Measurements from ENCODE around the gene CCDC188. TPM values are rescaled to one million over a fixed set of nuclear protein-coding genes. Genes with fewer than 3 reads are reported as not detected.
"Not testable (repeated sequence)": the region's sequence is repeated elsewhere in the genome, so short reads cannot be mapped to it uniquely, and the experiment has no call there.

CCDC188 gene
- total RNA-seq, 2 donors from 2014 or later: 0.58 to 1.5 TPM

- ATAC-seq (peak; percentile 56), DNase-seq (no peak)
- intact Hi-C loops (cut with DNase I, micrococcal nuclease): no loop called here
These were observed 24.1 kb upstream of the CCDC188 start for GRCh38 chr22:20174785-20175596.

- no peak for DNase-seq
- no peak for ATAC-seq
- intact Hi-C loops (cut with DNase I, micrococcal nuclease): no loop called here
These were observed 22.9 kb upstream of the CCDC188 start for GRCh38 chr22:20173772-20174171.

GRCh38 chr22:20173246-20173645, 22.4 kb upstream of the CCDC188 start:
- DNase-seq (no peak), ATAC-seq (no peak)
- intact Hi-C loops (cut with DNase I, micrococcal nuclease): no loop called here

GRCh38 chr22:20172141-20172613, 21.3 kb upstream of the CCDC188 start:
- DNase-seq (no peak), ATAC-seq (no peak)
- intact Hi-C loops (cut with DNase I, micrococcal nuclease): no loop called here

- DNase-seq (no peak), ATAC-seq (no peak)
- intact Hi-C loops (cut with DNase I, micrococcal nuclease): no loop called here
These were observed 20.7 kb upstream of the CCDC188 start for GRCh38 chr22:20171288-20172140.

GRCh38 chr22:20170170-20170569, 19.3 kb upstream of the CCDC188 start:
- intact Hi-C loops (cut with DNase I, micrococcal nuclease): no loop called here
- ATAC-seq (no peak), DNase-seq (no peak)

GRCh38 chr22:20169253-20169822, 18.5 kb upstream of the CCDC188 start:
- DNase-seq (no peak), ATAC-seq (no peak)
- intact Hi-C loops (cut with DNase I, micrococcal nuclease): no loop called here

GRCh38 chr22:20167643-20168322, 16.9 kb upstream of the CCDC188 start:
- DNase-seq (no peak), ATAC-seq (no peak)
- intact Hi-C loops (cut with DNase I, micrococcal nuclease): no loop called here

- intact Hi-C loops (cut with DNase I, micrococcal nuclease): no loop called here
These were observed 15.8 kb upstream of the CCDC188 start for GRCh38 chr22:20166703-20167102.

GRCh38 chr22:20165913-20166312, 15.1 kb upstream of the CCDC188 start:
- DNase-seq (no peak), ATAC-seq (no peak)
- intact Hi-C loops (cut with DNase I, micrococcal nuclease): no loop called here

More at GRCh38 chr22:20166703-20167102, 15.8 kb upstream of the CCDC188 start:
- no peak for DNase-seq
- ATAC-seq: no peak

GRCh38 chr22:20165421-20165820, 14.6 kb upstream of the CCDC188 start:
- intact Hi-C loops (cut with DNase I, micrococcal nuclease): no loop called here
- no peak for DNase-seq
- no peak for ATAC-seq

- intact Hi-C loops (cut with DNase I, micrococcal nuclease): no loop called here
- no peak for DNase-seq
- no peak for ATAC-seq
These were observed 14.0 kb upstream of the CCDC188 start for GRCh38 chr22:20164863-20165262.

- intact Hi-C loops (cut with DNase I, micrococcal nuclease): no loop called here
- ATAC-seq (no peak), DNase-seq (no peak)
These were observed 9.2 kb upstream of the CCDC188 start for GRCh38 chr22:20160041-20160440.

GRCh38 chr22:20159531-20159930, 8.7 kb upstream of the CCDC188 start:
- ATAC-seq, DNase-seq: not testable (repeated sequence)
- intact Hi-C loops (cut with DNase I, micrococcal nuclease): loop anchor here (5.0 kb wide), 3 partner anchors 108 to 128 kb away; partner anchors contain the start of gene RTN4R (in 1 of the 2)

- ATAC-seq (no peak), DNase-seq (no peak)
- intact Hi-C loops (cut with DNase I, micrococcal nuclease): loop anchor here (5.0 kb wide), 3 partner anchors 108 to 128 kb away; partner anchors contain the start of gene RTN4R (in 1 of the 2)
These were observed 8.2 kb upstream of the CCDC188 start for GRCh38 chr22:20159076-20159475.

- intact Hi-C loops (cut with DNase I, micrococcal nuclease): loop anchor here (5.0 kb wide), 3 partner anchors 109 to 129 kb away; partner anchors contain the start of gene RTN4R (in 1 of the 2)
- ATAC-seq (no peak), DNase-seq (no peak)
These were observed 7.7 kb upstream of the CCDC188 start for GRCh38 chr22:20158391-20159036.

GRCh38 chr22:20157430-20158183, 6.8 kb upstream of the CCDC188 start:
- DNase-seq (no peak), ATAC-seq (no peak)
- intact Hi-C loops (cut with DNase I, micrococcal nuclease): loop anchor here (5.0 kb wide), 3 partner anchors 110 to 130 kb away; partner anchors contain the start of gene RTN4R (in 1 of the 2)

Measured in left colon (tissue), 2 donors.